ENCODE measurements around the gene PPIA. TPM values are rescaled to one million over a fixed set of nuclear protein-coding genes. Genes with fewer than 3 reads are reported as not detected.

The PPIA gene
- total and polyA plus RNA-seq, 9 donors, result 644 to 2,091 (median 796) TPM

DNA sequence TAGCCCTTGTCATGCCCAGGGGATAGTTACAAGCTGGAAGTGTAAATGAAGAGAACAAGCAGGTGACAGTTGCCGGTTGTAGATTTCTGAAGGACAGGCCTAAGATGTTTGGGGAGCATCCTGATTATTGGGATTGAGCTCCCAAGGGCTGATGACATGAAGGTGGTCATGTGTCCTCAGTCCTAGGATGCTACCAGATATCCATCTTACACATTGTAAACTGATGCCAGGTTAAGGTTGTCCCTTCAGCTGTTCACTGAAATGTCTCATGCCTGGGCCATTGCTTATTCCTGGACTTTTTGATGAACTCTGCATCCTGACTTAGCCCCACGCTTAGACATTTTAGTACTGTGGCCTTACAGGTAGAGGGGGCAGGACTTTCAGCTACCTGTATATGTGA is 46.5 kb upstream of the PPIA start:
- no peaks in the 10 kb centered on the region for H3K36me3 ChIP-seq
- H3K4me1 ChIP-seq (ENCODE audit: insufficient read depth), result peaks cover 12% of the 10 kb centered on the region
- intact Hi-C loops (cut with DNase I), result loop anchor here in 3 of 4 donors (2.0 to 10.0 kb wide), 5 partner anchors 19 to 165 kb away; partner anchors contain the start of genes H2AZ2 (in 1 of the 3), OGDH (in 1 of the 3), PPIA (in 1 of the 3) and TMED4 (in 1 of the 3)
- H3K27ac ChIP-seq, result no peak overlapping the region
- no peak for DNase-seq
- TF ChIP-seq POLR2A (IDR thresholded peaks at IDR 0.05), result no peak
- TF ChIP-seq, protein P1, sequence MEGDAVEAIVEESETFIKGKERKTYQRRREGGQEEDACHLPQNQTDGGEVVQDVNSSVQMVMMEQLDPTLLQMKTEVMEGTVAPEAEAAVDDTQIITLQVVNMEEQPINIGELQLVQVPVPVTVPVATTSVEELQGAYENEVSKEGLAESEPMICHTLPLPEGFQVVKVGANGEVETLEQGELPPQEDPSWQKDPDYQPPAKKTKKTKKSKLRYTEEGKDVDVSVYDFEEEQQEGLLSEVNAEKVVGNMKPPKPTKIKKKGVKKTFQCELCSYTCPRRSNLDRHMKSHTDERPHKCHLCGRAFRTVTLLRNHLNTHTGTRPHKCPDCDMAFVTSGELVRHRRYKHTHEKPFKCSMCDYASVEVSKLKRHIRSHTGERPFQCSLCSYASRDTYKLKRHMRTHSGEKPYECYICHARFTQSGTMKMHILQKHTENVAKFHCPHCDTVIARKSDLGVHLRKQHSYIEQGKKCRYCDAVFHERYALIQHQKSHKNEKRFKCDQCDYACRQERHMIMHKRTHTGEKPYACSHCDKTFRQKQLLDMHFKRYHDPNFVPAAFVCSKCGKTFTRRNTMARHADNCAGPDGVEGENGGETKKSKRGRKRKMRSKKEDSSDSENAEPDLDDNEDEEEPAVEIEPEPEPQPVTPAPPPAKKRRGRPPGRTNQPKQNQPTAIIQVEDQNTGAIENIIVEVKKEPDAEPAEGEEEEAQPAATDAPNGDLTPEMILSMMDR (IDR thresholded peaks at IDR 0.05), result no peak
- no peak for TF ChIP-seq EP300 (IDR thresholded peaks at IDR 0.05)
- peak overlapping the region; percentile 59 for H3K4me3 ChIP-seq
- no peaks in the 10 kb centered on the region for H3K9me3 ChIP-seq
- 87 to 96% (median 89%) methylated on average over 2 of the region's 2 CpGs for WGBS, 3 donors
- H3K27me3 ChIP-seq, result no peaks in the 10 kb centered on the region

DNA sequence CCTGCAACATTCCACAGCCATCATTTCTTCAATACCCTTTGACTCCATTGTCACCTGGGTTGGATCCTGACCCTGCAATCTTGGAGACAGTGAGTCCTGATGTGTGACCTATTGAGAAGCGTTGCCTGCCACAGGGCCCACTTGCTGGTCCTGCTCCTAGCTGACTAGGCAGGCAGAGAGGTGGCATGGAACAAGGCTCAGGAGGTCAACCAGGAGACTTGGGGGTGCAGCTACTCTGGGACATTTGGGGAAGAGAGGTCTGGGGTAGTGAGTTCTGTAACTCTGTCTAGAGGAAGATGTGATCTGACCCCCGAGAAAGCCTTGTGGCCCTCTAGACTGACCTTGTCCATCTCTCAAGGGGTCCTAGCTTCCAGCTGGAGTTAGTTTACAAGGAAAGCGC is 46.1 kb upstream of the PPIA start:
- H3K4me3 ChIP-seq, result no peak overlapping the region
- intact Hi-C loops (cut with DNase I), result loop anchor here in 2 of 4 donors (2.0 to 10.0 kb wide), 2 partner anchors 18 to 166 kb away; partner anchors contain the start of gene TMED4 (in 1 of the 2)
- no peak overlapping the region for H3K27ac ChIP-seq

DNA sequence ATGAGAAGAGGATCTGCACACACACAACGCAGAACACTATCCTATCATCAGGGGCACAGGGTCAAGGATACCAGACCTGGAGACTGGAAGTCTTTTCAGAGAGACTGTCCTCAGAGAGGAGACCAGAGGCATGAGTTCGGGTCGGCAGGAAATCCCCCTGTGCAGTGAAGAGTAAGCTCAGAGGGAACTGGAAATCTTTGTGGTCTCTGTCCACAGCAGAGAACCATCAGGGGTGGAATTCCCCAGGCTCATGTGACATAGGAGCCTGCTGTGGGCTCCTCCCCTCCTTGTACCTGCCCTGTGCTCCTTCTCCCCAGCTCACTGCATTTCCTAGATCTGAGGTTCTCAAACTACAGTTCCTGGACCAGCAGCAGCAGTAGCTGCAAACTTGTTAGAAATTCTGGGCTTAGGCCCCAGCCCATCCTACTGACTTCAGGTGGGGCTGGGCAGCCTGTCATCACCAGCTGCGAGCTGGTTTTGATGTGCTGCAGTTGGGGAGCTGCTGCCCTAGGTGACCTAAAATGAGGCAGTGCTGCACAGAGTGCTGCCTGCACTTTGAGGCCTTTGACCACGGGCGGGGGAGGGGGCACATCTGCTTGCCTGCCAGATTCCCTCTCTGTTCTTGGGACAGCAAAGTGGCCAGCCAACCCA is 45.4 kb upstream of the PPIA start:
- no peaks in the 10 kb centered on the region for H3K36me3 ChIP-seq
- intact Hi-C loops (cut with DNase I), result loop anchor here in 2 of 4 donors (2.0 to 10.0 kb wide), 2 partner anchors 18 to 166 kb away; partner anchors contain the start of gene TMED4 (in 1 of the 2)
- DNase-seq, result peak in 1 of 5 donors; percentile 39
- no peak overlapping the region for H3K27ac ChIP-seq
- 41 to 54% (median 43%) methylated on average over 6 of the region's 6 CpGs for WGBS, 3 donors
- H3K9me3 ChIP-seq, result no peaks in the 10 kb centered on the region
- H3K4me3 ChIP-seq, result no peak overlapping the region
- peaks cover 17% of the 10 kb centered on the region for H3K4me1 ChIP-seq (ENCODE audit: insufficient read depth)
- no peaks in the 10 kb centered on the region for H3K27me3 ChIP-seq
- TF ChIP-seq, protein P1 (IDR thresholded peaks at IDR 0.05), result no peak
- TF ChIP-seq POLR2A (IDR thresholded peaks at IDR 0.05) (no peak), EP300 (IDR thresholded peaks at IDR 0.05) (no peak)

More for the DNA sequence above, 46.1 kb upstream of the PPIA start:
- no peak for TF ChIP-seq EP300 (IDR thresholded peaks at IDR 0.05)
- no peak for TF ChIP-seq POLR2A (IDR thresholded peaks at IDR 0.05)
- TF ChIP-seq, protein P1 (IDR thresholded peaks at IDR 0.05), result no peak
- H3K27me3 ChIP-seq, result no peaks in the 10 kb centered on the region
- peaks cover 14% of the 10 kb centered on the region for H3K4me1 ChIP-seq (ENCODE audit: insufficient read depth)
- no peaks in the 10 kb centered on the region for H3K36me3 ChIP-seq
- peak in 1 of 5 donors; percentile 17 for DNase-seq
- no peaks in the 10 kb centered on the region for H3K9me3 ChIP-seq
- WGBS, 3 donors, result 82 to 97% (median 94%) methylated on average over 3 of the region's 3 CpGs

DNA sequence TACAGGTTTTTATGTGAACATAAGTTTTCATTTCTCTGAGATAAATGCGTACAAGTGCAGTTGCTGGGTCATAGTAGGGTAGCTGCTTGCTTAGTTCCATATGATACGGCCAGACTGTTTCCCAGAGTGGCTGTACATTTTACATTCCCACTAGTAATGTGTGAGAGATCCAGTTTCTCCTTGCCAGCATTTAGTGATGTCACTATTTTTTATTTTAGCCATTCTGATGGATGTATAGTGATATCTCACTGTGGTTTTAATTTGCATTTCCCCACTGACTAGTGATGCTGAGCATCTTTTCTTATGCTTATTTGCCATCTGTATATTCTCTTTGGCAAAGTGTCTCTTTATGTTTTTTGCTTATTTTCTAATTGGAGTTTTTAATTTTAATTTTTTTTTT is 43.7 kb upstream of the PPIA start:
- 93 to 100% (median 96%) methylated on average over 2 of the region's 2 CpGs for WGBS, 3 donors
- peaks cover 17% of the 10 kb centered on the region for H3K4me1 ChIP-seq (ENCODE audit: insufficient read depth)
- no peak for TF ChIP-seq POLR2A (IDR thresholded peaks at IDR 0.05)
- TF ChIP-seq, protein P1 (IDR thresholded peaks at IDR 0.05), result no peak
- no peak for TF ChIP-seq EP300 (IDR thresholded peaks at IDR 0.05)
- H3K9me3 ChIP-seq, result no peaks in the 10 kb centered on the region
- no peak overlapping the region for H3K27ac ChIP-seq
- no peaks in the 10 kb centered on the region for H3K36me3 ChIP-seq
- intact Hi-C loops (cut with DNase I), result loop anchor here in 1 of 4 donors (10.0 kb wide), 1 partner anchor 168 kb away; the partner anchor contains the start of gene TMED4
- no peak overlapping the region for H3K4me3 ChIP-seq
- no peaks in the 10 kb centered on the region for H3K27me3 ChIP-seq
- DNase-seq, result no peak
